GM15510 (cell line): ENCODE data around the gene FAM76A.
A peak's percentile ranks its signal among the peaks of the same experiment; 100 is the strongest.

ENCODE experiments used
- POLR2A ChIP-seq: IDR thresholded peaks from 3 replicates; pipeline ENCODE4 v1.6.1; 2011; ENCODE audit warnings: borderline replicate concordance; ENCODE audit not compliant: insufficient read length; ENCODE audit errors: extremely low read depth

Gene FAM76A

DNA sequence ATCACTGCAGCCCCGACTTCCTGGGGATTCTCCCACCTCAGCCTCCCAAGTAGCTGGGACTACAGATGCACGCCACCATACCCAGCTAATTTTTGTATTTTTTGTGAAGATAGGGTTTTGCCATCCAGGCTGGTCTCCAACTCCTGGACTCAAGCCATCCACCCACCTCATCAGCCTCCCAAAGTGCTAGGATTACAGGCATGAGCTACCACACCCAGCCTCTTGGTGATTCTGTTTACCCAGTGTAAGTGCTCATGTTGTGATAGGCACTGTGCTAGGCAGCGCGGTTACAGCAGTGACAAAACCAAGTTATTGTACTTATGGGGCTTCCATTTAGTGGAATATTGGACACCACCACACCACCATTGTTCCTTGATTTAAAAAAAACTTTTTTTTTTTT is 37.6 kb downstream of the FAM76A start:
- TF ChIP-seq POLR2A: no peak

DNA sequence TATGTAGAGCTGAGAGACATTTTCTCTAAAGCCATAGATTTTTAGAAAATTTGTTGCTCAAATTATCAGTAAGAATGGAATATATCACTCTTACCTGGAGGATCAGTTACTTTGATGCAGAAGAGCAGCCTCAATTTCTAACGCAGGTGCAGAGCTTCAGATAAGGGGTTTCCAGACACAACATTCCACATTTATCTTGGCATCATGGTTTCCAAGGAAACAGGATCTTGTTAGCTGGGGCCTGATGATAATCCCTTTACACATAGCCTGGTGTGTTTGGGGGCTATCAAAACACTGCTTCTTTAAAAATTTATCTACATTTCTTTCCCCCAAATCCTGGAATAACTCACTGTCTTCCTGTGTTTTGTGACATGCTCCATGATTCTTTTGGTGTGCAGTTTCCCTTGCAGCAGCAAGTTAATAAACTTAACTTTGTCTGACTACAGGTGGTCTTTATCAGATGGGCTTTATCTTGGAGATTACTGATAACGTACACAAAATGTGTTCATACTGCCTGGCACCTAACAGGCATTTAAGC is 44.6 kb downstream of the FAM76A start:
- TF ChIP-seq POLR2A: no peak

DNA sequence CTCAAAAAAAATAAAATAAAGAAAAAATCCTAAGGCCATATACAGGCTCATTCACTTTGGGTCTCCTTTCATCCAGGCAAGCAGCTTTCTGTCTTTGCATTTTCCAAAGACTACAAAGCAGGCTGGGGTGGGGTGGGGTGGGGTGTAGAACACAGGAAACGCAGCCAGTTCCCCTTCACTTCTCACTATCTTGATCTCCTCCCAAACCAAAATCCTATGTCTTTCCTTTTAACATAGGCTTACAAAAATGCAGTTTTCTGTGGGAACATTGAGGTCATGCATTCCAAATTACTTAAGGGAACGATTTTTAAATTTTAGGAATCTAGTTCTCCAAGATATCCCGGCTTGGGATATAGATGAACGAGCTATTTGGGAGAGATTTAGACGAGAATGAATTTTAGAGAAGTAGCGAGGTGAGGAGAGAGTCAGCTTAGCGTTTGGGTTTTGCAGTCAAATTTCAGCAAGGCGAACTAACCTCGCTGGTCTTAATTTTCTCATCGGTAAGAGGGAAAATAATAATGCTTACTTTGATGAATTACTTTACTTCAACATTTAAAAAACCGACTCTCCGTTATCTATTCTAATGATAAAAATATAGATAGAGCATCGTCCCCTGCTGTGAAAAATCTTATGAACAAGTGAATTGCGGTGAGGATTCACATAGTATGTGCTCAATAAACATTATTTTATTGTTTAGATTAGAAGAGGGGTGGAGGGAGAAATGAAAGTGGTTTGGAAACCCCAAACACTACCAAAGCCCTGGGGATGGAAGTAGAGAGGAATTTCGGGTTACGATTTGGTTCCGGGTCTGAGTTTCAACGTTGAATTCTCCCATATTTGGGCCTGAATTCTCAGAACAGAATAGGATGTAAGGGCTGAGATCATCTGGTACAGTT is 46.5 kb downstream of the FAM76A start:
- TF ChIP-seq POLR2A: no peak

DNA sequence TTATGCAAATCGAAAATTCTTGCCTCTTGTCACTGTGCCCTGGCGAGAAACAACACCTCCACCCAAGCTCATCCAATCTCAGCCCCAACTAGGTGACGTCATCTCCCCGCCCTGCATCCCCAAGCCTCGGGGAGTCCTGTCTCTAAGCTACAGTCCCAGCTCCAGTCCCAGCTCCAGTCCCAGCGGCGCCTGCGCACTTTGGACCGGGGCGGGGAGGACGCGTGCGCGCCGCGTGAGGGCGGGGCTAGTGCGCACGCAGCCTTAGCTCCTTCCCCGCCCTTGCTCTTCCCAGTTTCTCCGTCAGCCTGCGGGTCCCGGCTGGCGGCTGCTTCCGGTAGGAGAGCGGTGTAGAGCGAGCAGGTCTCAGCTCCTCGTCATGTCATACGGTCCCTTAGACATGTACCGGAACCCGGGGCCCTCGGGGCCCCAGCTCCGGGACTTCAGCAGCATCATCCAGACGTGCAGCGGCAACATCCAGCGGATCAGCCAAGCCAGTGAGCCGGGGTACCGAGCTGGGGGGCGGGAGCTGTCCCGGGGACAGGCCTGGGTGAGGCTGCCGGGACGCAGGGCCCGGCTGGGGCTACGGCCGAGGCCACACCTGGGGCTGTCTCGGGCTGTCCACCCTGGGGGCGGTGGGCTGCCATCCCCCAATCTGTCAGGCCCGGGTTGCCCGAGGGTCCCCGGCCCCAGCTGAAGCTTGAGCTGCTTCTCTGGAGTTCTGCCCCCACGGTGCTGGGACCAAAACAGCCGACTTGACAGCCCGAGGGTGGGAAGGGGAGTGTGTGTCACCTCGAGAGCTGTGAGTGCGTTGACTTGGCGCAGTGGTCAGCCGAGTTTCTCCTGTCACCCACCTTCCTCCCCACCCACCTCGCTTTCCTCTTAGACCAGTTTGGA is 47.4 kb downstream of the FAM76A start, which contains the start of gene STX12:
STX12 (plus strand) TSS at position 288 of the 894 bp plus-strand sequence; CDS start at position 377, 89 bp downstream.
- peak; percentile 82 for TF ChIP-seq POLR2A

DNA sequence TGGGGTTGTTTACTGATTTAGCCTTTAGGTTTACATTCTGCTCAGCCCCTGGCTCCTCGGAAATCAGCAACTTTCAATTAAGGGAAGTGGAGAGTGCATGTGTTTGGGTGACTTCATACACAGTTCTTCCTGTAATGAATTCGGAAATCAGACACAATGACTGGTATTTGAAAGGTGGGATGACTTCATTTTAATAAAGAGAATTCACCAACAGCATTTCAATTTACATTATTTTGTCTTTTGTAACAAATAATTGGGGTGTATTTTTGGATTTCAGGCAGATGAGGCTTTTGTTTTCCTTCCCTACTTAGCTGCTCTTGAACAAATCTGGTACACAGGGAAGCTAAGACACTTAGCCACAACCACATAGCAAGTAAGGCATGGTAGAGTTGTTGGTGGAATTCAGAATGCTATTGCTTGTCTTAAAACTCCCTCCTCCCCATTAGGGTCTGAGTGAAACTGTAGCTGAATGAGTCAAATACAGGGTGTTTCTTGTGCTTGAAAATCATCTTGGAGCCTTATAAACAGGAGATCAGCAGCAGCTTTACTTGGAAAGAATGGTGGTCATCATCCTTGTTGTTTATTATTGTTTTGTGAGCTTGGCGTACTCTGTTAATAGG is 48.2 kb downstream of the FAM76A start:
- no peak for TF ChIP-seq POLR2A

DNA sequence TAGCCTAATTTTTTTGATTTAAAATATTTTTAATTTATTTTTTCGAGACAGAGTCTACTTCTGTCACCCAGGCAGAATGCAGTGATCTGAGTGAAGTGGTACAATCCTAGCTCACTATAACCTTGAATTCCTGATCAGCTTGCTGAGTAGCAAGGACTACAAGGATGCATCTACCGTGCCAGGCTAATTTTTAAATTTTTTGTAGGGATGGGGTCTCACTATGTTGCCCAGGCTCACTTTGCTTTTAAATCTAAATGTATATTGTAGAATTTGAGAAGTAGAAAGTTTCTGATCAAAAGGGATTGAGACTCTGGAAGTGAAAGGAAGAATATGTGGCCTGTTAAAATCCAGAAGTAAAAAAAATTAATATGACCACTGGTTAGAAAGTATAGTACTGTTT is 48.9 kb downstream of the FAM76A start:
- TF ChIP-seq POLR2A: no peak

DNA sequence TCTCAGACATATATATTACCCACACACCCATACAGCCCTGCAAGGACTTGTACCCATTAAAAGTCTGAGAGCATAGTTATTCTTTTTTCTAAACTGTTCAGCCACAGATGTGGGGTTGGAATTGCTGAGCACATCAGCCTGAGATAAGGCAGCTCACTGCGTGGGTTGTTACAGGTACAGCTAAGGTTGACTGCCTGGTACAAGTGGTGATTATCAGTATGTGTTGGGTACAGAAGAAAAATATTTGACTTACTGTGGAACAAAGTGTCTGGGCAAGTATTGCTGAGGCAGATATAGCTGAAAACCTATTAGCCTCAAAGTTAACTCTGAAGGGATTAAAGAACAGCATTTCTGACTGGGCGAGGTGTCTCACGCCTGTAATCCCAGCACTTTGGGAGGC is 52.3 kb downstream of the FAM76A start:
- TF ChIP-seq POLR2A: no peak

DNA sequence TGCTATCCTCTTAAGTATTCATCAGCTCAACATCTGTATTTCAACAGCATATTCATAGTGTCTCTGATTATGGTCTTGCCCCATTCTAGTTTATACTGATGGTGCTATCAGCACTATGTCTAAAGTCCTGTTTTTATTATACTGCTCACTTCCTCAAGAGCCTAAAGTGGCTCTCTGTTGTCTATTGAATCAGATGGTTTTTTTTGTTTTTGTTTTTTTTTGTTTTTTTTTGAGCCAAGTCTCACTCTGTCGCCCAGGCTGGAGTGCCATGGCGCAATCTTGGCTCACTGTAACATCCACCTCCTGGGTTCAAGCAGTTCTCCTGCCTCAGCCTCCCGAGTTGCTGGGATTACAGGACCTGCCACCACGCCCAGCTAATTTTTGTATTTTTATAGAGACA is 53.4 kb downstream of the FAM76A start:
- no peak for TF ChIP-seq POLR2A

DNA sequence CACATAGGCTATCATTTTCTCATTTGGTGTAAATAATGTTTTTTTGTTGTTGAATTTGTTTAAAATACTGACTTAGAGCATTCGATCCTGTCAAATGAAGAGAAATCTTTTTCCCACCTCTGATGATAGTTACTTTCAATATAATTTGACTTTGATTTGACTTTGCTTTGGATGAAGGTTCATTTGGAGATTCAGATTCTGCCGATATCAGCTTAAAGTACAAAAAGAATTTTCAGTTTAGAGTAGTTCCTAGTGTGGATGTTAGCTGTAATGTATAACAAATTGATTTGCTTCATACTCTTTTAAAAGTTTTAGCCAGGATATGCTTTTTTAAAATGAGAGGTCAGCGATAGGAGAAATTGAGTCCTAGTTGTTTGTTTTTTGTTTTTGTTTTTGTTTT is 57.2 kb downstream of the FAM76A start:
- TF ChIP-seq POLR2A: no peak

DNA sequence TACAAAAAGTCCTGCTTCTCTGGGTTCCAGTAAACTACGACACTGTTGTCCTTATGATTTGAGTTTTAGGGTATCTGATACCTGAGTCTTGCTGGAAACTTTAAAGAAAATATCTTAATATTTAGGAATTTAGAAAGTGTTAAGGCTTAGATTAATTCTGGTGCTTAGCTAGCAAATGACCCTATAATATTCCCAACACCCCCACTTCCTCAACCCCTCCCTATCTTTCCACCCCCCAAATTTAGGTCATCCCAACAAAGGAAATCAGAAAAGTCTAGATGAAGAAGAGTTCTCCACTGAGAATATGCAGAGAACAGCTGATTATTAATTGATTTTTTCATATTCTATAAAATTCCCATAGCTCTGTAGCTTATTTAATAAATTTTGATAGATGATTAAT is 58.9 kb downstream of the FAM76A start:
- TF ChIP-seq POLR2A: no peak

DNA sequence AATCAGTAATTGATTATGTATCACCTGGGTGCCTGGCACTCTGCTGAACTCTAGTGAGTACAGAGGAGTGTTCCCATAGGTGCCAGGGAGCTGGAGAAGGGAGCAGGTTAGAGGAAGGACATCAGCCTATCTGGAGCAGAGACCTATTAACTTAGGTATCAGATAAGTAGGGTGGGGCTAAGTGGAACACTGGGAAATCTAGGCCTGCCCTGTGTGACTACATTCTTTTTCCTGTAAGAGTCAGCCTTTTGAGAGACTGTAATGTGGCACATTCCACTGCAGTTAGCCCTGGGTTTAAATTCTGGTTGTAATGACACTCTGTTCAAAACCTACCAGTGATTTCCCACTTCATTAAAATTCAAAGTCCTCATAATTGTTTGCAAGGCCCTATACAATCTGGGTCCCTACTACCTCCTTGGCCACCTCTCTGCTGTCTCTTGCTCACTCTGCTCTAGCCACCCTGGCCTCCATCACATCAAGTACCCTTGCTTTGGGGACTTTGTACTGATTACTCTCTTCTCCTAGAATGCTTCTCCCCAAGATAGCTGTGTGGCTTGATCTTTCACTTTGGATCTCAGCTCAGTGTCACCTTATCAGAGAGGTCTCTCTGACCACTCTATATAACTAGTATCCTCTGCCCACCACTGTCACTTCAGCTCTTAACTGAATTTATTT is 60.2 kb downstream of the FAM76A start:
- TF ChIP-seq POLR2A: no peak

DNA sequence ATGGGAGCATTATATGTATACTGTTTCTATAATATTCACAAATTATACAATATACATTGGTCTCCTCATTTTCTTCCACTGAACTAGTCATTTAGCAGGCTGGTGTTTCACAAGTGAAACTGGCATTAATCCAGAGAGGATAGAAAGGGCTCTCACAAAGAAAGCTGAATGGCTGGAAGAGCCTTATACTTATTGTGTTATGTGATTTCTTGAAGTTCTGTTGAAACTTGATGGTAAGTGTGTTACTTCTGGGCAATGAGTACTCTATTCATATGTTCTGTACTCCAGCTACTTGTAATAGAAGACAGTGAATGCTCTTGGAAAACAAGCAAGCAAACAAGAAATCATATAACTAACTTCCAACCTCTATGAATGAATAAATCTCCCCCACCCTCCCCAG is 62.1 kb downstream of the FAM76A start:
- no peak for TF ChIP-seq POLR2A

DNA sequence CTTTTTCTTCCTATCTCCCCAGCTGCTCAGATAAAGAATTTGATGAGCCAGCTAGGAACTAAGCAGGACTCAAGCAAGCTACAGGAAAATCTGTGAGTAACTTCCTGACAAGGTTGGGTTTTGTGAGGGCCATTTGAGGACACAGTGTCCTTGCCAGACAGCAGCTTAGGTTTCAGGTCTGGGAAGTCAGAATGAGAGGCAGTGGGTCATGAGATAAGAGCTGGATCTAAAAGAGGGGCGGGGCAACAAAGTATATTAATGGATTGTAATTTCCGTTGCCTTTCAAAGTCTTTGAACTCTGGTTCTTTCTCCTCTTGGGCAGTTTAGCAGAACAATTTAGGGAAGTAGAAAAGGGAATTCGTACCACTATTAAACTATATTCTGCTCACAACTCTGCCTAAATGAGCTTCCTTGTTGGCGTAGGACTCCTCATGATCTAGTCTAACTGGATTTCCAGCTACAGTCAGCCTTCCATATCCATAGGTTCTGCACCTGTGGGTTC is 63.8 kb downstream of the FAM76A start:
- TF ChIP-seq POLR2A: no peak

DNA sequence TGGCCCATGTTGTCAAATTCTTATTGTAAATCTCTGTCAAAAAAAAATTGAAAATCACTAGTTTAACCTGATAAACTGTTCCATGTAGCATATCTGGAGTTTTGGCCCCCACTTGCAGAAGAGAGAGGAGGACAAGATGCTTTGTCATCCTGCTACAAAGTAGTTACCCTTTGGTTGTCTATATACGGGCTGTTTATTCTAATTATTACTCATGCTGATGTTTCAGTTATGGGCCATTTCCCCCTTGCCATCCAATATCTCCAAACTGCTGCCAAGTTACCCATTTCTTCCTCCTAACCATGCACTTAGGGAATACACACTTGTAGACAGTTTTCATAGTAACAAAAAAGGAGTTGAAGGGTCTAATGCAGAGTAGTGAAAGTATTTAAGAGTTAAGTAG is 69.8 kb downstream of the FAM76A start:
- no peak for TF ChIP-seq POLR2A
